Epithelial cell of proximal tubule (primary cell): ENCODE results near the gene JPH3. TPM values are rescaled to one million over a fixed set of nuclear protein-coding genes. Genes with fewer than 3 reads are reported as not detected.

Source experiments
- DNase-seq: peaks from one replicate; pipeline ENCODE4 v3.0.0-alpha.2; 2011; ENCODE audit warnings: low read depth
- H3K4me3 ChIP-seq: 2 replicates; pipeline ENCODE4 v1.5.1; 2011; ENCODE audit warnings: low read depth, mild to moderate bottlenecking, low read length
- total RNA-seq: library from RNA; depleted of rRNA; stranded (reverse); fragments of >200 nt; gene quantifications from 2 replicates; pipeline ENCODE4 v1.2.3, GENCODE V29; 2015
- TF ChIP-seq, protein P1 (sequence below): conservative IDR thresholded peaks from 2 replicates; pipeline ENCODE4 v1.5.1; 2012; ENCODE audit warnings: low read depth, mild to moderate bottlenecking, low read length

The JPH3 gene
- total RNA-seq, 1 donor from 2014 or later: 0.40 TPM

DNA sequence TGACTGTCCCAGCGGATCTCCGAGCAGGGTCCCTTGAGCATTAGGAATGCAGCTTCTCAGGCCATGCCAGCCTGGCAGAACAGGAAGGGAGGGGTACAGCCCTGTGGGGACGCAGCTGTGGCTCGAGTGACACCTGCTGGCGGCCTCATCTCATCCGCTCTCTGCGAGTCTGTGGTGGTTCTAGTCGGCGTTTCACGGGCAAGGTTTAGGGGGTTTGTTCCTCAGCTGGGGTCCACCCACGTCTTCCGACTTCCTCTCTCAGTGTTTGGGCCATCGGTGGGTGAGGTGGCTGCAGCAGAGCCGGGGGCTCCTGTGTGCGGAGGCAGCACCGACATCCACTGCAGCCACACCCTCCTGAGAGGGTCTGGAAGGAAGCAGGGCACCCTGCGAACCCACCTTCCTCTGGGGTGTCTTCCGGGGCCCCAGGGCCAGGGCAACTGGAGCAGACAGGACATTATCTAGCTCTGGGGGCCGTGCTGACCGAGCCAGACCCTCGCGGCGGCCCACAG, 33.3 kb downstream of the JPH3 start:
- TF ChIP-seq, protein P1, sequence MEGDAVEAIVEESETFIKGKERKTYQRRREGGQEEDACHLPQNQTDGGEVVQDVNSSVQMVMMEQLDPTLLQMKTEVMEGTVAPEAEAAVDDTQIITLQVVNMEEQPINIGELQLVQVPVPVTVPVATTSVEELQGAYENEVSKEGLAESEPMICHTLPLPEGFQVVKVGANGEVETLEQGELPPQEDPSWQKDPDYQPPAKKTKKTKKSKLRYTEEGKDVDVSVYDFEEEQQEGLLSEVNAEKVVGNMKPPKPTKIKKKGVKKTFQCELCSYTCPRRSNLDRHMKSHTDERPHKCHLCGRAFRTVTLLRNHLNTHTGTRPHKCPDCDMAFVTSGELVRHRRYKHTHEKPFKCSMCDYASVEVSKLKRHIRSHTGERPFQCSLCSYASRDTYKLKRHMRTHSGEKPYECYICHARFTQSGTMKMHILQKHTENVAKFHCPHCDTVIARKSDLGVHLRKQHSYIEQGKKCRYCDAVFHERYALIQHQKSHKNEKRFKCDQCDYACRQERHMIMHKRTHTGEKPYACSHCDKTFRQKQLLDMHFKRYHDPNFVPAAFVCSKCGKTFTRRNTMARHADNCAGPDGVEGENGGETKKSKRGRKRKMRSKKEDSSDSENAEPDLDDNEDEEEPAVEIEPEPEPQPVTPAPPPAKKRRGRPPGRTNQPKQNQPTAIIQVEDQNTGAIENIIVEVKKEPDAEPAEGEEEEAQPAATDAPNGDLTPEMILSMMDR: peak; percentile 79
- DNase-seq: no peak
- H3K4me3 ChIP-seq: peak overlapping the region; percentile 33

DNA sequence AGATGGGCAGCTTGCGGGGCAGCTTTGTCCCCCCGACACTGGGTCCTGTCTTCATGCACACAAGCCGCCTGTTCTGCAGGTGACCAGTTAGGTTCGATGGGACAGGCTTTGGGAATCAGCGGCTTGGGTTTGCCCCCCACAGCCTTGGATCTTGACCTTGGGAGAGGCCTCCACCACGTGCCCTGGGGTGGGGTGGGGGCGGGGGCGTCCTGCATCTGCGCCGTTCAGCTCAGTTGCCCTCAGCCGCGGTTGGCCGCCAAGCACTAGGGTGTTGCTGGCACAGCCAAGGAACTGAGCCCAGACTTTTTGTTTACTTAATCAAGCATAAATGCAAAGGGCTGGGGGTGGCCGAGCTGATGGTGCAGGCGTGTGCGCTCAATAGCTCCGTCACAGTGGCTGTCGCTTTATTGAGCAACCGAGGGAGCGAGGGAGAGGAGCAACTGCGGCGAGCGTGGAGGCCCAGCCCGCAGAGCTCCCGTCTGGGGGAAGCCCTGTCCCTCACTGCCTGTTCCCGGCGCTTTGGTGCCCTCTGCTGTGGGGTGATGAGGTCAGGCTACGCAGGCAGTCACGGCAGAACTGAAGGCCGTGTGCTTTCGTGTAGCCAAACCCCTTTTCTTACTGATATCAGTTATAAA, 33.9 kb downstream of the JPH3 start:
- TF ChIP-seq, protein P1: peak; percentile 75
- H3K4me3 ChIP-seq: peak overlapping the region; percentile 33
- DNase-seq: peak; percentile 44

DNA sequence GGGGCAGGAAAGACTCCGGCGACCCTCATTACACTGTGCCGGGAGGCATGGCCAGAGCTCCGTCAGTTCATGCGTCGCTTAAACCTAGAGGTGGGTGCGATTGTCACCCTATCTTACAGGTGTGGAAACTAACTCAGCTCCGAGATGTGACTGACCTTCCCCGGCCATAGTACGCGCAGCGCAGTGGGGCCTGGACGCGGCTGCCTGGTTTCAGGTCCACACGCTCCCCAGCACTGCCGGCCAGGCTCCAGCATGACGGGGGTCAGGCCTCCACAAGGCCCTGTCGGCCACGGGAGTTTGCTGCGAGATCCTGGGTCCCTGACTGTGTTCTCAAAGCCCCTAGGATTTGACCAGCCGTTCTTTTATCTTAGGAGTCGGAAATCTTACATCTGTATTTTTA, 34.4 kb downstream of the JPH3 start:
- peak overlapping the region; percentile 6 for H3K4me3 ChIP-seq
- no peak for DNase-seq
- TF ChIP-seq, protein P1: no peak

DNA sequence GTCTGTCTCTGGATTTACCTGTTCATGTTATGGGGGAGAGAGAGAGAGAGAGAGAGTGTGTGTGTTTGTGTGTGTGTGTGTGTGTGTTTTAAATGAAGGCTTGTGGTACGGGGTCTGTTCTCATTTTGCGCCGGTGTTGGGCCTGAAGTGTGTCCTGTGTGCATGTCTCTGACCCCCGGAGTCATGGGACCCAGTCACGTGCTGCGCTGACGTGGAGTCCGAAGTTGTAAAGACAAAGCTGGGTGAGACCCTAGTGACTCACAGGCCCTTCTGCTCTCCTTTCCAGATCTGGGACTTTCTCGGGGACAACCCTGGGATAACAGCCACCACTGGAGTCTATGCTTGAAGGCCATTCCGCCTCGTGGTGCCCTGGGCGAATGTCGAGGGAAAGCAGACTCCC, 35.0 kb downstream of the JPH3 start:
- H3K4me3 ChIP-seq: no peak overlapping the region
- DNase-seq: no peak
- TF ChIP-seq, protein P1: no peak

DNA sequence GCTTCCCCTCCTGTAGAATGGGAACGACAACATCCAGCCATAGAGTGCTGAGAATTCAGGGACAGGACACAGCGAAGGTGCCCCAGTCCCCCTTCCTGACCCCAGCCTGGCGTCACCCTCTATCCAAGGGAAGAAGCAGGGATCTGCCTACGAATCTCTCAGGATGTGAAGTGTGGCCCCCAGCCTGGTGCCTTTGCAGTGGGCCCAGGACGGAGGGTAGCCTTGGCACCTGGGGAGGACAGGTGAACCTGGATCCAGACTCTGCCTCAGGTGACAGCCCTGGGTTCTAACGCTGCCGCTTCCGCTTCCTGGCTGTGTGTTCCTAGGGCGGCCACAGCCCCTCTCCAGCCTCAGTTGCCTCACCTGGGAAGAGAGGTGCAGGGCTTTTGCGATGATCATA, 36.4 kb downstream of the JPH3 start:
- TF ChIP-seq, protein P1: no peak
- no peak for DNase-seq
- H3K4me3 ChIP-seq: no peak overlapping the region

DNA sequence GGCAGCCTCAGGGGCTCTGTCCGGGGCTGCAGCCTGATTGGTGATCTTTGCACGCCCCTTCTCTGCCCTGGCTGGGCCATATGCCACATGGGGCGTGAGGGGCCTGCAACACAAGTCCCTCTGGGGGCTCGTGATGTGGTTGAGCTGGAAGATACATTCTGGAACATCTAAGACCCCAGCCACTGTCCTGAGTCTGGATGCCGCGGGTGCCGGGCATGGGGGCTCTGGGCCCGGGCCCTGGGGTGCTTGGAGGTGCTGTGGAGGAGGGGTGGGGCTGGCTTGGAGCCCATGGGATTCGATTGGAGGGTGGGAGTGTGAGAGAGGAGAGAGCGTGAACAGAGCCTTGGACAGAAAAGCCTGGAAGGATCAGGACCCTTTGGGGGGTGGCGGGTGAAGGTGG, 39.4 kb downstream of the JPH3 start:
- TF ChIP-seq, protein P1: no peak
- H3K4me3 ChIP-seq: no peak overlapping the region
- no peak for DNase-seq

DNA sequence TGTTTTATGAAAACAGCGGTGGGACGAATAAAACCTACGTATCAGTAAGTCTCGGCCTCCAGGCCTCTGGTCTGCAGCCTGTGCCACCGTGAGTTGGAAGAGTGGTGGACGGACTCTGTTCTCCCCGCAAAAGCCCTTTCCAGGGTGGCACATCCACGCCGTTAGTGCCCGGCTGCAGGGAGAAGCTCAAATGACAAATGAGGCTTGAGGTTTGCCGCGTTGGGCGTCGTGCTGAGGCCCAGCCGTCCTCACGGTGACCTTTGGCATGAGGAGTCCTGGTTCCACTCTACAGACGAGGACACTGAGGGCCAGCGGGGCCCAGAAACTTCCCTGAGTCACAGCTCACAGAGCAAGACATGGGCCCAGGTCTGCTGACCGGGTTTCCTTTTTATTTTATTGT, 40.2 kb downstream of the JPH3 start:
- TF ChIP-seq, protein P1: no peak
- H3K4me3 ChIP-seq: no peak overlapping the region

More for the DNA sequence above, 40.2 kb downstream of the JPH3 start:
- no peak for DNase-seq
